ENCODE measurements around the gene GPR108. TPM values are rescaled to one million over a fixed set of nuclear protein-coding genes. Genes with fewer than 3 reads are reported as not detected.

GPR108 gene
- total RNA-seq, 4 donors from 2014 or later: 38.2 to 61.7 (median 48.2) TPM

GRCh38 chr19:6712231-6712630, 25.1 kb downstream of the GPR108 start:
- no peak overlapping the region for H3K4me3 ChIP-seq
- TF ChIP-seq EP300 (IDR thresholded peaks at IDR 0.05) (no peak), POLR2A (IDR thresholded peaks at IDR 0.05; ENCODE audit: low read depth) (no peak), POLR2AphosphoS5 (IDR thresholded peaks at IDR 0.05) (no peak), CTCF (IDR thresholded peaks at IDR 0.05) (no peak)
- H3K27ac ChIP-seq (replicated peaks in 1 of 4): no peak overlapping the region
- 87% methylated on average over 14 of the region's 16 CpGs for WGBS
- peaks cover 0 to 12% (median 4%) of the 10 kb centered on the region in 4 donors for H3K4me1 ChIP-seq
- H3K36me3 ChIP-seq: peaks cover 0 to 9% (median 4%) of the 10 kb centered on the region in 4 donors
- intact Hi-C loops (cut with DNase I): no loop called here
- no peaks in the 10 kb centered on the region for H3K9me3 ChIP-seq
- no peak for DNase-seq (ENCODE audit: extremely low spot score)
- H3K27me3 ChIP-seq: peaks cover 0 to 82% (median 5%) of the 10 kb centered on the region in 4 donors

GRCh38 chr19:6711605-6712004, 25.8 kb downstream of the GPR108 start:
- Histone ChIP-seq H3K27me3 (peaks cover 0 to 82% (median 5%) of the 10 kb centered on the region in 4 donors), H3K27ac (replicated peaks in 1 of 4) (no peak overlapping the region), H3K36me3 (peaks cover 0 to 12% (median 7%) of the 10 kb centered on the region in 4 donors), H3K9me3 (no peaks in the 10 kb centered on the region), H3K4me1 (peaks cover 0 to 12% (median 4%) of the 10 kb centered on the region in 4 donors), H3K4me3 (no peak overlapping the region)
- TF ChIP-seq CTCF (IDR thresholded peaks at IDR 0.05): no peak
- no peak for TF ChIP-seq POLR2A (IDR thresholded peaks at IDR 0.05; ENCODE audit: low read depth)
- TF ChIP-seq POLR2AphosphoS5 (IDR thresholded peaks at IDR 0.05): no peak
- TF ChIP-seq EP300 (IDR thresholded peaks at IDR 0.05): no peak
- WGBS: 87% methylated on average over 8 of the region's 10 CpGs
- intact Hi-C loops (cut with DNase I): no loop called here
- no peak for DNase-seq (ENCODE audit: extremely low spot score)

GRCh38 chr19:6711078-6711361, 26.4 kb downstream of the GPR108 start:
- no peak for DNase-seq (ENCODE audit: extremely low spot score)
- Histone ChIP-seq H3K4me3 (no peak overlapping the region), H3K9me3 (no peaks in the 10 kb centered on the region), H3K4me1 (peaks cover 0 to 12% (median 4%) of the 10 kb centered on the region in 4 donors), H3K27me3 (peaks cover 0 to 77% (median 5%) of the 10 kb centered on the region in 4 donors), H3K27ac (replicated peaks in 1 of 4) (no peak overlapping the region), H3K36me3 (peaks cover 0 to 10% (median 7%) of the 10 kb centered on the region in 4 donors)
- WGBS: 41% methylated on average over 9 of the region's 9 CpGs
- no peak for TF ChIP-seq POLR2AphosphoS5 (IDR thresholded peaks at IDR 0.05)
- no peak for TF ChIP-seq EP300 (IDR thresholded peaks at IDR 0.05)
- no peak for TF ChIP-seq POLR2A (IDR thresholded peaks at IDR 0.05; ENCODE audit: low read depth)
- TF ChIP-seq CTCF (IDR thresholded peaks at IDR 0.05): no peak
- intact Hi-C loops (cut with DNase I): no loop called here

GRCh38 chr19:6710273-6711077, 26.9 kb downstream of the GPR108 start:
- Histone ChIP-seq H3K9me3 (no peaks in the 10 kb centered on the region), H3K36me3 (peaks cover 0 to 8% (median 7%) of the 10 kb centered on the region in 4 donors), H3K27ac (replicated peaks in 1 of 4) (no peak overlapping the region), H3K4me1 (peaks cover 0 to 12% (median 4%) of the 10 kb centered on the region in 4 donors), H3K4me3 (no peak overlapping the region), H3K27me3 (peaks cover 0 to 75% (median 5%) of the 10 kb centered on the region in 4 donors)
- 22% methylated on average over 30 of the region's 30 CpGs for WGBS
- no peak for DNase-seq (ENCODE audit: extremely low spot score)
- intact Hi-C loops (cut with DNase I): no loop called here
- TF ChIP-seq CTCF (IDR thresholded peaks at IDR 0.05) (no peak), POLR2A (IDR thresholded peaks at IDR 0.05; ENCODE audit: low read depth) (no peak), POLR2AphosphoS5 (IDR thresholded peaks at IDR 0.05) (no peak), EP300 (IDR thresholded peaks at IDR 0.05) (no peak)
